ENCODE measurements around the gene CAD. TPM values are rescaled to one million over a fixed set of nuclear protein-coding genes. Genes with fewer than 3 reads are reported as not detected.

Gene CAD
- total RNA-seq, 2 donors from 2014 or later, result 120 to 127 TPM

DNA sequence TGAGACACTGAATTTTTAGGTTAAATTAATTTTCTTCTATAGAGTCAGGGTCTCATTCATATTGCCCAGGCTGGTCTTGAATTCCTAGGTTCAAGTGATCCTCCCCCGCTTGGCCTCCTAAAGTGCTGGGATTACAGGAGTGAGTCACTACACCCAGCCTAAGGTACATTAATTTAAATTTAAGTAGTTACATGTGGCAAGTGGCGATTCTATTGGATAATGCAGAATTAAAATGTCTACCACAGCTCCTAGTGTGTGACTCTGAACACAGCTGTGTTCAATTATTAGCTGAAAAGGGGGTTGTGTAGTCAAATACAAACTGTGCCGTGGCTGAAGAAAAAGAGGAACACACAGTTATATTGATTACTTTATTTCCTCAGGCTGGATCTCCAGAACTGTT lies 2.2 kb upstream of the CAD start:
- H3K36me3 Mint-ChIP-seq (ENCODE audit: low read depth), result peaks cover 29% of the 10 kb centered on the region
- 89 to 95% methylated on average over 2 to 3 of the region's 3 CpGs for WGBS, 2 experiments (ENCODE audit: insufficient coverage in 1 of 2, insufficient read length in 1 of 2)
- H3K4me1 Mint-ChIP-seq, result peaks cover 31% of the 10 kb centered on the region
- H3K27me3 Mint-ChIP-seq (ENCODE audit: insufficient read depth), result no peaks in the 10 kb centered on the region
- no peak overlapping the region for H3K4me3 Mint-ChIP-seq
- no peaks in the 10 kb centered on the region for H3K9me3 Mint-ChIP-seq
- Histone ChIP-seq H3K27me3 (ENCODE audit: control insufficient read depth, insufficient read depth, low read length, poor library complexity, severe bottlenecking) (no peaks in the 10 kb centered on the region), H3K36me3 (ENCODE audit: control insufficient read depth, insufficient read depth, low read length) (peaks cover 25% of the 10 kb centered on the region), H3K9ac (ENCODE audit: extremely low read depth, low read length, poor library complexity, severe bottlenecking) (no peak overlapping the region), H3K9me3 (ENCODE audit: control insufficient read depth, low read length) (no peaks in the 10 kb centered on the region), H3K27ac (ENCODE audit: low read depth, low read length) (no peak overlapping the region), H3K4me3 (ENCODE audit: low read length) (no peak overlapping the region), H3K4me1 (ENCODE audit: control insufficient read depth, insufficient read depth, low read length) (no peaks in the 10 kb centered on the region)
- TF ChIP-seq, protein P1, sequence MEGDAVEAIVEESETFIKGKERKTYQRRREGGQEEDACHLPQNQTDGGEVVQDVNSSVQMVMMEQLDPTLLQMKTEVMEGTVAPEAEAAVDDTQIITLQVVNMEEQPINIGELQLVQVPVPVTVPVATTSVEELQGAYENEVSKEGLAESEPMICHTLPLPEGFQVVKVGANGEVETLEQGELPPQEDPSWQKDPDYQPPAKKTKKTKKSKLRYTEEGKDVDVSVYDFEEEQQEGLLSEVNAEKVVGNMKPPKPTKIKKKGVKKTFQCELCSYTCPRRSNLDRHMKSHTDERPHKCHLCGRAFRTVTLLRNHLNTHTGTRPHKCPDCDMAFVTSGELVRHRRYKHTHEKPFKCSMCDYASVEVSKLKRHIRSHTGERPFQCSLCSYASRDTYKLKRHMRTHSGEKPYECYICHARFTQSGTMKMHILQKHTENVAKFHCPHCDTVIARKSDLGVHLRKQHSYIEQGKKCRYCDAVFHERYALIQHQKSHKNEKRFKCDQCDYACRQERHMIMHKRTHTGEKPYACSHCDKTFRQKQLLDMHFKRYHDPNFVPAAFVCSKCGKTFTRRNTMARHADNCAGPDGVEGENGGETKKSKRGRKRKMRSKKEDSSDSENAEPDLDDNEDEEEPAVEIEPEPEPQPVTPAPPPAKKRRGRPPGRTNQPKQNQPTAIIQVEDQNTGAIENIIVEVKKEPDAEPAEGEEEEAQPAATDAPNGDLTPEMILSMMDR (conservative IDR thresholded peaks at IDR 0.05), result no peak
- H3K27ac Mint-ChIP-seq, result no peak overlapping the region
- no peak for DNase-seq

DNA sequence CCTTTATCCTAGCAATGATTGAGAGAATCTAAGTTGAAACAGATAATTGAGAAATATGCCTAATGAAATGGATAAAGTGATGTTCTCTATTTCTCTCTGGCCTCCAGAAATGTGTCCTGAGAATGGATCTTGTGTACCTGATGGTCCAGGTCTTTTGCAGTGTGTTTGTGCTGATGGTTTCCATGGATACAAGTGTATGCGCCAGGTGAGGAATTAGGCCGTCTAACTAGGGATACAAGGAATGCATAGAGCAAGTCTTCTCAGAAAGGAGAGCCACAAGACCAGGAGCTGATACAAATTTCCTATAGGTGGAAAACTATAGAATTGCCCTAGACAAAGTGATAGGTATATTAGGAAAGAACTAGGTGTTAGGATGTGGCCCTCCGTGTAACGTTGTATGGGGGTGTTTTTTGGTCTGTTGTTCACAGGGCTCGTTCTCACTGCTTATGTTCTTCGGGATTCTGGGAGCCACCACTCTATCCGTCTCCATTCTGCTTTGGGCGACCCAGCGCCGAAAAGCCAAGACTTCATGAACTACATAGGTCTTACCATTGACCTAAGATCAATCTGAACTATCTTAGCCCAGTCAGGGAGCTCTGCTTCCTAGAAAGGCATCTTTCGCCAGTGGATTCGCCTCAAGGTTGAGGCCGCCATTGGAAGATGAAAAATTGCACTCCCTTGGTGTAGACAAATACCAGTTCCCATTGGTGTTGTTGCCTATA lies 592 bp upstream of the CAD start:
- Histone ChIP-seq H3K9me3 (ENCODE audit: control insufficient read depth, low read length) (no peaks in the 10 kb centered on the region), H3K27ac (ENCODE audit: low read depth, low read length) (no peak overlapping the region), H3K9ac (ENCODE audit: extremely low read depth, low read length, poor library complexity, severe bottlenecking) (no peak overlapping the region), H3K4me3 (ENCODE audit: low read length) (peak overlapping the region; percentile 7), H3K36me3 (ENCODE audit: control insufficient read depth, insufficient read depth, low read length) (peaks cover 36% of the 10 kb centered on the region), H3K27me3 (ENCODE audit: control insufficient read depth, insufficient read depth, low read length, poor library complexity, severe bottlenecking) (no peaks in the 10 kb centered on the region), H3K4me1 (ENCODE audit: control insufficient read depth, insufficient read depth, low read length) (no peaks in the 10 kb centered on the region)
- H3K9me3 Mint-ChIP-seq, result no peaks in the 10 kb centered on the region
- 89 to 94% methylated on average over 11 to 13 of the region's 13 CpGs for WGBS, 2 experiments (ENCODE audit: insufficient coverage in 1 of 2, insufficient read length in 1 of 2)
- peaks cover 40% of the 10 kb centered on the region for H3K36me3 Mint-ChIP-seq (ENCODE audit: low read depth)
- DNase-seq, result peak; percentile 51
- H3K4me3 Mint-ChIP-seq, result peak overlapping the region; percentile 92
- H3K27ac Mint-ChIP-seq, result peak overlapping the region; percentile 96
- H3K27me3 Mint-ChIP-seq (ENCODE audit: insufficient read depth), result no peaks in the 10 kb centered on the region
- TF ChIP-seq, protein P1 (conservative IDR thresholded peaks at IDR 0.05), result no peak
- peaks cover 31% of the 10 kb centered on the region for H3K4me1 Mint-ChIP-seq

DNA sequence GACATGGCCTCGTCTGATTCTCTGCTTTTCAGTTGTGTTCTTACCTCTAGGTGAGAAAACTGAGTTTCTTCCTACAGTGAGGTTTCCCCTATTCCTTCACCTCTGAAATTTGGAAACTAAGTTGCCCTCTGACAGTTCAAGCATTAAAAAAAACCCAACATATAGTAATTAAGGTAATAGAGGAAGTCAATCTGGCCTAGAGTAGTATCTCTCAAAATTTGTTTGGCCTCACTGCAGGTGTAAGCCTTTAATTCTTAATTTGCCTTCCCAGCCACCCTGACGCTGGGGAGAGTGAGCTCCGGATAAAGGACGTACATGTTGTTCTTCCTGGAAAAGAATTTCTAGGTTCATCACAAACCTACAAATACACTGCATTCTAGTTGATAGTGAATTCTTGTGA lies 1.4 kb downstream of the CAD start:
- Mint-ChIP-seq H3K27me3 (ENCODE audit: insufficient read depth) (no peaks in the 10 kb centered on the region), H3K4me3 (peak overlapping the region; percentile 92), H3K4me1 (peaks cover 26% of the 10 kb centered on the region), H3K36me3 (ENCODE audit: low read depth) (peaks cover 60% of the 10 kb centered on the region), H3K27ac (peak overlapping the region; percentile 55), H3K9me3 (no peaks in the 10 kb centered on the region)
- no peaks in the 10 kb centered on the region for H3K9me3 ChIP-seq (ENCODE audit: control insufficient read depth, low read length)
- no peak for DNase-seq
- peak overlapping the region; percentile 85 for H3K4me3 ChIP-seq (ENCODE audit: low read length)
- H3K9ac ChIP-seq (ENCODE audit: extremely low read depth, low read length, poor library complexity, severe bottlenecking), result peak overlapping the region; percentile 89
- H3K27me3 ChIP-seq (ENCODE audit: control insufficient read depth, insufficient read depth, low read length, poor library complexity, severe bottlenecking), result no peaks in the 10 kb centered on the region
- no peak overlapping the region for H3K27ac ChIP-seq (ENCODE audit: low read depth, low read length)
- no peaks in the 10 kb centered on the region for H3K4me1 ChIP-seq (ENCODE audit: control insufficient read depth, insufficient read depth, low read length)
- WGBS, 2 experiments (ENCODE audit: insufficient coverage in 1 of 2, insufficient read length in 1 of 2), result 88 to 93% methylated on average over 2 to 4 of the region's 4 CpGs
- peaks cover 53% of the 10 kb centered on the region for H3K36me3 ChIP-seq (ENCODE audit: control insufficient read depth, insufficient read depth, low read length)
- TF ChIP-seq, protein P1 (conservative IDR thresholded peaks at IDR 0.05), result no peak

All from endodermal cell (in vitro differentiated cells).